Neuron (in vitro differentiated cells): Measurements from ENCODE around the gene FAM187B.
"Not testable (repeated sequence)": the region's sequence is repeated elsewhere in the genome, so short reads cannot be mapped to it uniquely, and the experiment has no call there.

Experiments
- H2AFZ ChIP-seq: one replicate; pipeline ENCODE4 v1.6.1; 2013; ENCODE audit warnings: low read depth, mild to moderate bottlenecking, inconsistent platforms, low read length, moderate library complexity
- H3K27me3 ChIP-seq: one replicate; pipeline ENCODE4 v1.6.1; 2013; ENCODE audit warnings: low read length; ENCODE audit not compliant: insufficient read depth
- H3K36me3 ChIP-seq: one replicate; pipeline ENCODE4 v1.6.1; 2013; ENCODE audit warnings: low read length; ENCODE audit not compliant: insufficient read depth
- H3K4me1 ChIP-seq: one replicate; pipeline ENCODE4 v1.6.1; 2013; ENCODE audit warnings: low read length; ENCODE audit not compliant: insufficient read depth
- H3K4me3 ChIP-seq: 2 replicates; pipeline ENCODE4 v1.5.1; 2013; ENCODE audit warnings: mild to moderate bottlenecking, low read length, moderate library complexity
- H3K9me3 ChIP-seq: one replicate; pipeline ENCODE4 v1.6.1; 2013; ENCODE audit warnings: low read length

FAM187B gene

DNA sequence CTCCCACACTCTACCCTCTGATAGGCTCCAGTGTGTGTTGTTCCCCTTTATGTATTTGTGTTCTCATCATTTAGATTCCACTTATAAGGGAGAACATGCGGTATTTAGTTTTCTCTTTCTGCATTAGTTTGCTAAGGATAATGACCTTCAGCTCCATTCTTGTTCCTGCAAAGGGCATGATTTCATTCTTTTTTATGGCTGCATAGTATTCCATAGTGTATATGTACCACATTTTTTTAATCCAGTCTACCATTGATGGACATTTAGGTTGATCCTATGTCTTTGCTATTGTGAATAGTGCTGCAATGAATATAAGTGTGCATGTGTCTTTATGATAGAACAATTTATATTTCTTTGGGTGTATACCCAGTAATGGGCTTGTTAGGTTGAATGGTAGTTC, 11.1 kb upstream of the FAM187B start:
- H3K36me3 ChIP-seq, H3K27me3 ChIP-seq, H3K9me3 ChIP-seq, H3K4me3 ChIP-seq, H3K4me1 ChIP-seq, H2AFZ ChIP-seq: not testable (repeated sequence)

DNA sequence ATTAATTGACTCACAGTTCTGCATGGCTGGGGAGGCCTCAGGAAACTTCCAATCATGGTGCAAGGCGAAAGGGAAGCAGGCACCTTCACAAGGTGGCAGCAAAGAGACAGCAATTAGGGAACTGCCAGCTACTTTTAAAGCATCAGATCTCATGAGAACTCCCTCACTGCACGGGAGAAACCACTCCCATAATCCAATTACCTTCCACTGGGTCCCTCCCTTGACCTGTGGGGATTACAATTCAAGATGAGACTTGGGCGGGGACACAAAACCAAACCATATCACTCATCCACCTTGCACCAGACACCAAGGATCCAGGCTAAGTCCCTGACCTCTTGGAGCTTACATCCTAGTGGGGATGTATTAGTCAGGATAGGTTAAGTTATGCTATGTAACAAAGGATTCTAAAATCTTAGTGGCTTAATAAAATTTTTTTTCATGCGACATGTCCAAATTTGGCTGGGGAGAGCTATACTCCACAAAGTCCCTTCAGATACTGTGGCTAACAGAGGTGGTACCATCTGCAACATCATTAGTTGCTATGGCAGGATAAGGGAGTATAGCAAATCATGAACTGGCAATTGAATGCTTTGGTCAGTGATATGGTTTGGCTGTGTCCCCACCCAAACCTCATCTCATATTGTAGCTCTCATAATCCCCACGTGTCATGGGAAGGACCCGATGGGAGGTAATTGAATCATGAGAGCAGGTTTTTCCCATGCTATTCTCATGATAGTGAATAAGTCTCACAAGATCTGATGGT, 8.3 kb upstream of the FAM187B start:
- Histone ChIP-seq H3K36me3 (no peaks in the 10 kb centered on the region), H3K4me1 (no peaks in the 10 kb centered on the region), H3K27me3 (no peaks in the 10 kb centered on the region), H2AFZ (no peak overlapping the region), H3K4me3 (no peak overlapping the region), H3K9me3 (no peaks in the 10 kb centered on the region)

DNA sequence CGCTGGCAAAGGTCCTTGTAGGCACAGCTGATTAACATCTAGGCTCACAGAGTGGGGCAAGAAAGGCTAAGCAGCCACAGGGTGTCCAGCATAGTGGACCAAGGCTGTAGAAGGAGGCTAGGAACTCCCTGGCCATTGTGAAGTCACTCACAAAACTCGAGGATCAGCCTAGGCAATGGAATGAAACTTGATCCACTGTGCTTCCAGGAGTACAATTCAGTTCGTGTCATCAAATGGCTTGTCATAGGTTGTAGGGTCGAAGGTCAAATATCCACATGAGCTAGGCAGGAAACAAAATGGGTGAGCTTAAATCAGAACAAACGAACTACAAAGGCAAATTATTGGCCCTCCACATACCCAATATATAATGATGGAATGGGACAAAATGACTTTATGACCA, 4.4 kb upstream of the FAM187B start:
- peaks cover 5% of the 10 kb centered on the region for H3K4me1 ChIP-seq

GRCh38 chr19:35231956-35232645, 3.6 kb upstream of the FAM187B start:
- Histone ChIP-seq H3K9me3 (no peaks in the 10 kb centered on the region), H3K36me3 (no peaks in the 10 kb centered on the region), H2AFZ (no peak overlapping the region), H3K4me3 (no peak overlapping the region), H3K4me1 (peaks cover 5% of the 10 kb centered on the region), H3K27me3 (no peaks in the 10 kb centered on the region)

More for the DNA sequence above, 4.4 kb upstream of the FAM187B start:
- Histone ChIP-seq H3K9me3 (no peaks in the 10 kb centered on the region), H3K27me3 (no peaks in the 10 kb centered on the region), H3K4me3 (no peak overlapping the region), H3K36me3 (no peaks in the 10 kb centered on the region), H2AFZ (no peak overlapping the region)

- Histone ChIP-seq H3K27me3 (no peaks in the 10 kb centered on the region), H3K36me3 (no peaks in the 10 kb centered on the region), H2AFZ (no peak overlapping the region), H3K9me3 (no peaks in the 10 kb centered on the region), H3K4me1 (peaks cover 5% of the 10 kb centered on the region), H3K4me3 (no peak overlapping the region)
Observed at GRCh38 chr19:35229601-35230000, 1.1 kb upstream of the FAM187B start.

- Histone ChIP-seq H3K27me3 (no peaks in the 10 kb centered on the region), H3K36me3 (no peaks in the 10 kb centered on the region), H3K4me3 (no peak overlapping the region), H2AFZ (no peak overlapping the region), H3K4me1 (peaks cover 5% of the 10 kb centered on the region), H3K9me3 (peaks cover 3% of the 10 kb centered on the region)
Observed at GRCh38 chr19:35226748-35227147, 1.8 kb downstream of the FAM187B start.

- Histone ChIP-seq H3K4me3 (no peak overlapping the region), H3K9me3 (peaks cover 3% of the 10 kb centered on the region), H3K4me1 (peaks cover 5% of the 10 kb centered on the region), H3K27me3 (no peaks in the 10 kb centered on the region), H2AFZ (no peak overlapping the region), H3K36me3 (no peaks in the 10 kb centered on the region)
Observed at GRCh38 chr19:35225951-35226350, 2.6 kb downstream of the FAM187B start.

DNA sequence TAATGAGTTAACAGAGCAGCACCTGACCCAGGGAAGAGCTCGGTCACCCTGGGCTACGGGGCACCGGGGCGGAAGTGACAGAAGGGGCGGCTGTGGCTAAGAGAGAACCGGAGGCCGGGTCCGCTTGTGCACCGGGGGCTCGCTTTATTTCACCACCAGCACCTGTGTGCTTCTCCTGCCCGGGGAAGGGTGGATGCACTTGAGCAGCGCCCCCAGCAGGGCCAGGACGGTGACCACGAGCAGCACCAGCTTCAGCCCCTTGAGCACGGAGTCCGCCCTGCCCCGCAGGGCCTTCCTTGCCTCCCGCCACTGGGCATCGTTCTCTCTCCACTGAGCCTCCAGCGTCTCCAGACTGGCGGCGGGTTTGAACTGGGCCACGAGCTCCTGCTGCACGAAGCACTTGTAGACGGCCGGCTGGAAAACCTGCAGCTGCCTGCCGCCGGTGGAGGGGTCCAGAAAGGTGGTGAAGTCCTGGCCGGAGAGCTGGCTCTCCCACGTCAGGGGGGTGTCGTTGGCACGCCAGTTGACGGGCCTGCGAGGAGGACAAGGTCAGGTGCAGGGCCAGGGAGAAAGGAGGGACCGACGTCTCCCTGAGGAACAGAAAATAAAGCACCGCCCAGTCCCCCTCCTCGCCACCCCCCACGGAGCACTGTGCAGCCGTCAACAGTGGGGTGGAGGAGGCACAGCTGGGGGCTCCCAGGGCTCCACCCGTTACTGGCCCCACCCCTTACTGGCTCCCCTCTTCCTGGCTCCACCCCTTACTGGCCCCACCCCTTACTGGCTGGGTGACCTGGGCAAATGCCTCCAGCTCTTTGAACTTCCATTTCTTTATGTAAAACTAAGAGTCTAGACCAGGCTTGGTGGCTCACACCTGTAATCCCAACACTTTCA, 3.6 kb downstream of the FAM187B start:
- H3K4me3 ChIP-seq: no peak overlapping the region
- no peaks in the 10 kb centered on the region for H3K36me3 ChIP-seq

GRCh38 chr19:35223862-35224505, 4.6 kb downstream of the FAM187B start:
- H3K36me3 ChIP-seq: no peaks in the 10 kb centered on the region
- H3K9me3 ChIP-seq: peaks cover 3% of the 10 kb centered on the region
- no peaks in the 10 kb centered on the region for H3K27me3 ChIP-seq
- no peak overlapping the region for H3K4me3 ChIP-seq
- H3K4me1 ChIP-seq: peaks cover 5% of the 10 kb centered on the region
- H2AFZ ChIP-seq: no peak overlapping the region

More for the DNA sequence above, 3.6 kb downstream of the FAM187B start:
- Histone ChIP-seq H2AFZ (no peak overlapping the region), H3K9me3 (peaks cover 3% of the 10 kb centered on the region), H3K4me1 (peaks cover 5% of the 10 kb centered on the region), H3K27me3 (no peaks in the 10 kb centered on the region)

- peaks cover 3% of the 10 kb centered on the region for H3K9me3 ChIP-seq
Observed at GRCh38 chr19:35223084-35223790, 5.3 kb downstream of the FAM187B start.

DNA sequence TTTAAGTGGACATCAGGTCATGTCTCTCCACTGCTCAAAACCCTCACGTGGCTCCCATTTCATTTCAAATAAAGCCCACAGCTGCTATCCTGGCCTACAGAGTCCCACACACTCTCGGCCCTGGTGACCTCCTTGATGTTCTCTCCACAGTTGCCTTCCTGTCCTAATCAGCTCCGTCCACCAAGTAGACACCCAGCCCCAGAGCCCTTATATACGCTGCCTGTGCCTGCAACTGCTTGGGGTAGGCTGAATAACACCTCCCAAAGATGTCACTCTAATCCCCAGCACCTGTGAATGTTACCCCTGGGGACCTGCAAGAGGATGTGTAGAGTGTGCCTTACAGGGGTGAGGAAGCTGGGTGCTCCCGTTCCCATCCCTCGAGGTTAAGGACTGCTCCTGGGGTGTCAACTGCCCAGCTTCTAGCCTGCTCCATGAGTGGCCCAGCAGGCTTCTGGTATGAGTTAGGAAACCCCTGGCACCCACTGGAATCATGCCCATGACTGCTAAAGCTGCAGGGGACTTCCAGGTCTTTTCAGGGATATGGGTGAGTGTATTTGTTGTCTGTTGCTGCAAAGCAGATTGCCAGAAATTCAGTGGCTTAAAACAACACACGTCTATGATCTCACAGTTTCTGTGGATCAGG, 6.0 kb downstream of the FAM187B start:
- Histone ChIP-seq H3K27me3 (no peaks in the 10 kb centered on the region), H3K9me3 (peaks cover 3% of the 10 kb centered on the region), H2AFZ (no peak overlapping the region), H3K4me1 (no peaks in the 10 kb centered on the region), H3K36me3 (no peaks in the 10 kb centered on the region), H3K4me3 (no peak overlapping the region)

More at GRCh38 chr19:35223084-35223790, 5.3 kb downstream of the FAM187B start:
- Histone ChIP-seq H3K36me3 (no peaks in the 10 kb centered on the region), H2AFZ (no peak overlapping the region), H3K4me1 (no peaks in the 10 kb centered on the region), H3K4me3 (no peak overlapping the region), H3K27me3 (no peaks in the 10 kb centered on the region)
